ENCODE data around the gene TMBIM4.
A peak's percentile ranks its signal among the peaks of the same experiment; 100 is the strongest.
"Not testable (repeated sequence)": the region's sequence is repeated elsewhere in the genome, so short reads cannot be mapped to it uniquely, and the experiment has no call there.

TMBIM4 gene

GRCh38 chr12:66169221-66170170, at the start of gene TMBIM4:
TMBIM4 (minus strand) TSS chr12:66169996; CDS start chr12:66169951, 45 bp downstream.
- TF ChIP-seq POLR2A (IDR thresholded peaks at IDR 0.05; ENCODE audit: low read depth, low read length) = peak; percentile 64
- FAIRE-seq (peak; percentile 86), DNase-seq (ENCODE audit: insufficient read length, low spot score) (peak; percentile 87)

- DNase-seq (ENCODE audit: insufficient read length, low spot score) = no peak
- TF ChIP-seq POLR2A (IDR thresholded peaks at IDR 0.05; ENCODE audit: low read depth, low read length) = no peak
- no peak for FAIRE-seq
These were observed 47.6 kb upstream of the TMBIM4 start for GRCh38 chr12:66217342-66217917.

GRCh38 chr12:66213011-66213410, 43.2 kb upstream of the TMBIM4 start:
- DNase-seq (ENCODE audit: insufficient read length, low spot score); FAIRE-seq: not testable (repeated sequence)

GRCh38 chr12:66211573-66211972, 41.8 kb upstream of the TMBIM4 start:
- not testable (repeated sequence) for FAIRE-seq; DNase-seq (ENCODE audit: insufficient read length, low spot score)

GRCh38 chr12:66210840-66211239, 41.0 kb upstream of the TMBIM4 start:
- FAIRE-seq (no peak), DNase-seq (ENCODE audit: insufficient read length, low spot score) (no peak)
- no peak for TF ChIP-seq POLR2A (IDR thresholded peaks at IDR 0.05; ENCODE audit: low read depth, low read length)

- DNase-seq (ENCODE audit: insufficient read length, low spot score) (no peak), FAIRE-seq (no peak)
These were observed 36.3 kb upstream of the TMBIM4 start for GRCh38 chr12:66206141-66206540.

GRCh38 chr12:66203820-66204219, 34.0 kb upstream of the TMBIM4 start:
- DNase-seq (ENCODE audit: insufficient read length, low spot score) (no peak), FAIRE-seq (no peak)

More at GRCh38 chr12:66206141-66206540, 36.3 kb upstream of the TMBIM4 start:
- no peak for TF ChIP-seq POLR2A (IDR thresholded peaks at IDR 0.05; ENCODE audit: low read depth, low read length)

GRCh38 chr12:66199831-66200509, 30.2 kb upstream of the TMBIM4 start:
- FAIRE-seq (no peak), DNase-seq (ENCODE audit: insufficient read length, low spot score) (no peak)
- no peak for TF ChIP-seq POLR2A (IDR thresholded peaks at IDR 0.05; ENCODE audit: low read depth, low read length)

More at GRCh38 chr12:66203820-66204219, 34.0 kb upstream of the TMBIM4 start:
- TF ChIP-seq POLR2A (IDR thresholded peaks at IDR 0.05; ENCODE audit: low read depth, low read length) = no peak

- DNase-seq (ENCODE audit: insufficient read length, low spot score) = no peak
- no peak for FAIRE-seq
- no peak for TF ChIP-seq POLR2A (IDR thresholded peaks at IDR 0.05; ENCODE audit: low read depth, low read length)
These were observed 29.3 kb upstream of the TMBIM4 start for GRCh38 chr12:66199141-66199540.

GRCh38 chr12:66197495-66197921, 27.7 kb upstream of the TMBIM4 start:
- no peak for TF ChIP-seq POLR2A (IDR thresholded peaks at IDR 0.05; ENCODE audit: low read depth, low read length)
- no peak for DNase-seq (ENCODE audit: insufficient read length, low spot score)
- no peak for FAIRE-seq

- DNase-seq (ENCODE audit: insufficient read length, low spot score) (no peak), FAIRE-seq (no peak)
- no peak for TF ChIP-seq POLR2A (IDR thresholded peaks at IDR 0.05; ENCODE audit: low read depth, low read length)
These were observed 27.0 kb upstream of the TMBIM4 start for GRCh38 chr12:66196806-66197205.

- TF ChIP-seq POLR2A (IDR thresholded peaks at IDR 0.05; ENCODE audit: low read depth, low read length) = no peak
- no peak for FAIRE-seq
- DNase-seq (ENCODE audit: insufficient read length, low spot score) = no peak
These were observed 25.4 kb upstream of the TMBIM4 start for GRCh38 chr12:66195242-66195641.

- TF ChIP-seq POLR2A (IDR thresholded peaks at IDR 0.05; ENCODE audit: low read depth, low read length) = no peak
- FAIRE-seq (no peak), DNase-seq (ENCODE audit: insufficient read length, low spot score) (no peak)
These were observed 24.3 kb upstream of the TMBIM4 start for GRCh38 chr12:66194122-66194521.

GRCh38 chr12:66191547-66192126, 21.8 kb upstream of the TMBIM4 start:
- no peak for DNase-seq (ENCODE audit: insufficient read length, low spot score)
- no peak for TF ChIP-seq POLR2A (IDR thresholded peaks at IDR 0.05; ENCODE audit: low read depth, low read length)
- no peak for FAIRE-seq
